ENCODE results near the gene RFTN1. TPM values are rescaled to one million over a fixed set of nuclear protein-coding genes. Genes with fewer than 3 reads are reported as not detected.
A peak's percentile ranks its signal among the peaks of the same experiment; 100 is the strongest.

RFTN1 gene
- total RNA-seq, 1 donor from 2014 or later = 0.92 TPM

DNA sequence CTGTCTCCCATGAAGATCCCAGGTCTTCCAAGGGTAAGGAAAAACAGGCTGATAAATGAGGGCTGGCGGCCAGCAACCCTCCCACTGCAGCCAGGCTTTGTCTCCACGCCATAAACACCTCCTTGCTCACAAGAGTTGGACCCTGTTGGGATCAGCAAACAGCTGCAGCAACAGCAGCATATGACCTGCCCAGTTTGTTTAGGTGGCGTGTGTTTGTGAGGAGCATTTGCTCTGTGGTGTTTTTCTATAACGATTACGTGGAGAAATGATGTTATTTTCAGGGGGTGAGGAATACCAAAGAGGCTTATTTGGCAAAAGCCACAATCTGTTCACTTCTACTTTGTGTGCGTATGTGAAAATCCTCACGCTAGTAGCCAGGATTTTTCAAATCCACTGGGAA is 58.5 kb downstream of the RFTN1 start:
- H3K36me3 ChIP-seq = no peaks in the 10 kb centered on the region
- H3K9ac ChIP-seq = no peak overlapping the region
- no peaks in the 10 kb centered on the region for H4K20me1 ChIP-seq (ENCODE audit: low read depth)
- DNase-seq (ENCODE audit: low spot score) = no peak
- no peaks in the 10 kb centered on the region for H3K27me3 ChIP-seq
- TF ChIP-seq, protein P1, sequence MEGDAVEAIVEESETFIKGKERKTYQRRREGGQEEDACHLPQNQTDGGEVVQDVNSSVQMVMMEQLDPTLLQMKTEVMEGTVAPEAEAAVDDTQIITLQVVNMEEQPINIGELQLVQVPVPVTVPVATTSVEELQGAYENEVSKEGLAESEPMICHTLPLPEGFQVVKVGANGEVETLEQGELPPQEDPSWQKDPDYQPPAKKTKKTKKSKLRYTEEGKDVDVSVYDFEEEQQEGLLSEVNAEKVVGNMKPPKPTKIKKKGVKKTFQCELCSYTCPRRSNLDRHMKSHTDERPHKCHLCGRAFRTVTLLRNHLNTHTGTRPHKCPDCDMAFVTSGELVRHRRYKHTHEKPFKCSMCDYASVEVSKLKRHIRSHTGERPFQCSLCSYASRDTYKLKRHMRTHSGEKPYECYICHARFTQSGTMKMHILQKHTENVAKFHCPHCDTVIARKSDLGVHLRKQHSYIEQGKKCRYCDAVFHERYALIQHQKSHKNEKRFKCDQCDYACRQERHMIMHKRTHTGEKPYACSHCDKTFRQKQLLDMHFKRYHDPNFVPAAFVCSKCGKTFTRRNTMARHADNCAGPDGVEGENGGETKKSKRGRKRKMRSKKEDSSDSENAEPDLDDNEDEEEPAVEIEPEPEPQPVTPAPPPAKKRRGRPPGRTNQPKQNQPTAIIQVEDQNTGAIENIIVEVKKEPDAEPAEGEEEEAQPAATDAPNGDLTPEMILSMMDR (IDR thresholded peaks at IDR 0.05) = no peak
- TF ChIP-seq EZH2phosphoT487 (IDR thresholded peaks at IDR 0.05) (no peak), EZH2 (IDR thresholded peaks at IDR 0.05) (no peak)
- H3K4me2 ChIP-seq = no peak overlapping the region
- peaks cover 2% of the 10 kb centered on the region for H3K27me3 Mint-ChIP-seq (ENCODE audit: insufficient read depth, low read depth)
- H3K9me3 ChIP-seq (ENCODE audit: low read depth) = no peaks in the 10 kb centered on the region
- H3K27ac ChIP-seq = no peak overlapping the region
- no peaks in the 10 kb centered on the region for H3F3A ChIP-seq (ENCODE audit: low read depth)
- H3K9me3 Mint-ChIP-seq = no peaks in the 10 kb centered on the region
- H3K4me1 ChIP-seq = peaks cover 15% of the 10 kb centered on the region
- H2AFZ ChIP-seq (replicated peaks) = peak overlapping the region; percentile 6
- no peak overlapping the region for H3K27ac Mint-ChIP-seq
- H3K4me1 Mint-ChIP-seq = peaks cover 7% of the 10 kb centered on the region
- no peaks in the 10 kb centered on the region for H3K36me3 Mint-ChIP-seq
- no peaks in the 10 kb centered on the region for H3K79me2 ChIP-seq (ENCODE audit: low read depth)
- H3K4me3 ChIP-seq = no peak overlapping the region
- H3K4me3 Mint-ChIP-seq = no peak overlapping the region

DNA sequence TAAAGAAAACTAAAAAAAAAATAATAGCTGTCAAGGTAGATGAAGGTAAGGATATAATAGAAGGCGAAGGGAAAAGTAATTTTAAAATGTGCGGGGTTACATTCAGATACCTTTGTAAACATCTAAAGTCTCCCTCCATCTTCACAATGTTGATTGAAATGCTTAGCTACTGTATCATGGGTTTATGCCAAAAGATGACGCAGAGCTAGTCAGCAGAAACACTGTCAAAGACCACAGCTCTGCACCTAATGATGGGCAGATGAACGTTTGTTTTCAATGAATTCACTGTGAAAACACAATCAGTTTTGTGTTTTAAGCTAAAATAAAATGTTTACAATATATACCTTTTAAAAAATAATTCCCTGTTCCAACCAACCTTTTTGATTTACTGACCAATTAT is 61.2 kb downstream of the RFTN1 start:
- no peak overlapping the region for H3K4me3 ChIP-seq
- H3K4me2 ChIP-seq = no peak overlapping the region
- no peak overlapping the region for H2AFZ ChIP-seq (replicated peaks)
- Mint-ChIP-seq H3K4me1 (peaks cover 13% of the 10 kb centered on the region), H3K4me3 (no peak overlapping the region), H3K27ac (no peak overlapping the region), H3K9me3 (no peaks in the 10 kb centered on the region), H3K27me3 (ENCODE audit: insufficient read depth, low read depth) (peaks cover 2% of the 10 kb centered on the region), H3K36me3 (no peaks in the 10 kb centered on the region)
- no peaks in the 10 kb centered on the region for H3K36me3 ChIP-seq
- H4K20me1 ChIP-seq (ENCODE audit: low read depth) = no peaks in the 10 kb centered on the region
- no peaks in the 10 kb centered on the region for H3F3A ChIP-seq (ENCODE audit: low read depth)
- H3K4me1 ChIP-seq = peaks cover 15% of the 10 kb centered on the region
- H3K9ac ChIP-seq = no peak overlapping the region
- H3K9me3 ChIP-seq (ENCODE audit: low read depth) = no peaks in the 10 kb centered on the region
- H3K79me2 ChIP-seq (ENCODE audit: low read depth) = no peaks in the 10 kb centered on the region
- DNase-seq (ENCODE audit: low spot score) = no peak
- TF ChIP-seq EZH2phosphoT487 (IDR thresholded peaks at IDR 0.05) = no peak
- no peak overlapping the region for H3K27ac ChIP-seq
- H3K27me3 ChIP-seq = no peaks in the 10 kb centered on the region

DNA sequence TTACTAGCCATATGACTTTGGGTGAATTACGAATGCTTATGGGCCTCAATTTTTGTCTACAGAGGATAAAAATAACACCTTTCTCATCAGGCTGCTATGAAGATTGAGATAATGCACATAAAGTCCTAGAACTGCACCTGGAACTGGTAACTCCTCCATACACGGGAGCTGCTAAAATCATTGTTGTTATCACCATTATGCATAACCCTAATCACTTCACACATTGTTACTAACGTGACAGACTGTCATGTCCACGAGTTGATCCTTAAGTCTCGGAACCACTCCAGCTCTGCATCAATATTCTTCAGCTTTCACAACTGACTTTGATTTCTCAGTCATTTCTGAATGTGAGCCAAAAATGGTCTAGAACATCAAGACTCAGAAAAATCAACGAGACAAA is 64.1 kb downstream of the RFTN1 start:
- Histone ChIP-seq H3K4me1 (no peaks in the 10 kb centered on the region), H3K9ac (no peak overlapping the region), H3K79me2 (ENCODE audit: low read depth) (no peaks in the 10 kb centered on the region), H3K27ac (no peak overlapping the region), H3K9me3 (ENCODE audit: low read depth) (no peaks in the 10 kb centered on the region), H3K4me3 (no peak overlapping the region), H3K36me3 (no peaks in the 10 kb centered on the region), H2AFZ (replicated peaks) (no peak overlapping the region), H3K27me3 (no peaks in the 10 kb centered on the region), H3K4me2 (no peak overlapping the region), H4K20me1 (ENCODE audit: low read depth) (no peaks in the 10 kb centered on the region), H3F3A (ENCODE audit: low read depth) (no peaks in the 10 kb centered on the region)
- no peak overlapping the region for H3K4me3 Mint-ChIP-seq
- TF ChIP-seq EZH2phosphoT487 (IDR thresholded peaks at IDR 0.05) (no peak), EZH2 (IDR thresholded peaks at IDR 0.05) (no peak)
- TF ChIP-seq, protein P1 (IDR thresholded peaks at IDR 0.05) = no peak
- DNase-seq (ENCODE audit: low spot score) = no peak
- H3K27me3 Mint-ChIP-seq (ENCODE audit: insufficient read depth, low read depth) = peaks cover 2% of the 10 kb centered on the region
- no peaks in the 10 kb centered on the region for H3K36me3 Mint-ChIP-seq
- no peak overlapping the region for H3K27ac Mint-ChIP-seq
- peaks cover 6% of the 10 kb centered on the region for H3K4me1 Mint-ChIP-seq
- no peaks in the 10 kb centered on the region for H3K9me3 Mint-ChIP-seq

DNA sequence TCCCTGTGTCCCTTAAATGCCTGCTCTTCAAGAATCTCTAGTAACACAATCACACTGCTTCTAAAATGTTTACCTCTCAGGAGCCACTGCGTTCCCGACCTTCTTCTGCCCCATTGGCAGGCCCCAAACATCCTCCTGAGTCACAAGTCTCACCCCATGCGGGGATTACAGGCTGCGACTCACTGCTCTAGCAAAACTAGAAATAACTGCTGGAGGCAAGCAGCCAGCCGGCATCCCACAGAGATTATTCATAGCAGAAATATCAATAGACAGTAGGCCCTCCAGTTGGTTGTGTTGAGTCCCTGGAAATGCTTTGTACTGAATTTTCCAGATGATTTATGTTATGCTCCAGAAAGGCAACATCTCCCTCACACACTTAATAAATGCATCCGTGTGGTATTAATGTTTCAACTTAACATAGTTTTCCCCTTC is 64.8 kb downstream of the RFTN1 start:
- Histone ChIP-seq H3K79me2 (ENCODE audit: low read depth) (no peaks in the 10 kb centered on the region), H3K4me2 (no peak overlapping the region), H3K4me1 (no peaks in the 10 kb centered on the region), H3K9ac (no peak overlapping the region), H3K27ac (no peak overlapping the region), H3K4me3 (no peak overlapping the region), H3K27me3 (no peaks in the 10 kb centered on the region), H2AFZ (replicated peaks) (peak overlapping the region; percentile 30), H3K36me3 (no peaks in the 10 kb centered on the region), H3F3A (ENCODE audit: low read depth) (no peaks in the 10 kb centered on the region), H4K20me1 (ENCODE audit: low read depth) (no peaks in the 10 kb centered on the region), H3K9me3 (ENCODE audit: low read depth) (no peaks in the 10 kb centered on the region)
- Mint-ChIP-seq H3K27me3 (ENCODE audit: insufficient read depth, low read depth) (no peaks in the 10 kb centered on the region), H3K4me1 (peaks cover 6% of the 10 kb centered on the region), H3K9me3 (no peaks in the 10 kb centered on the region), H3K27ac (peak overlapping the region; percentile 85), H3K36me3 (no peaks in the 10 kb centered on the region), H3K4me3 (no peak overlapping the region)
- DNase-seq (ENCODE audit: low spot score) = no peak
- TF ChIP-seq, protein P1 (IDR thresholded peaks at IDR 0.05) = no peak
- TF ChIP-seq EZH2phosphoT487 (IDR thresholded peaks at IDR 0.05) (no peak), EZH2 (IDR thresholded peaks at IDR 0.05) (no peak)
